GM19025 (cell line): ENCODE data around the gene ZNF714.
A peak's percentile ranks its signal among the peaks of the same experiment; 100 is the strongest.

Experiments
- ATAC-seq: cut with Tn5 transposase; IDR thresholded peaks from one replicate; pipeline ENCODE4 v1.9.1; 2021; ENCODE audit warnings: mild to moderate bottlenecking, low read depth, moderate library complexity; ENCODE audit not compliant: unreplicated experiment

Gene ZNF714

GRCh38 chr19:21082011-21082975, at the start of gene ZNF714:
TSS of gene ZNF714 (plus strand) at chr19:21082203. CDS start at chr19:21098269, 16,066 bp downstream.
- ATAC-seq = peak; percentile 96

- ATAC-seq = no peak
These were observed 37.0 kb upstream of the ZNF714 start for GRCh38 chr19:21045028-21045427.

GRCh38 chr19:21046489-21046888, 35.5 kb upstream of the ZNF714 start:
- no peak for ATAC-seq

GRCh38 chr19:21047716-21048115, 34.3 kb upstream of the ZNF714 start:
- ATAC-seq = no peak

- no peak for ATAC-seq
These were observed 29.1 kb upstream of the ZNF714 start for GRCh38 chr19:21052902-21053301.

- no peak for ATAC-seq
These were observed 16.7 kb upstream of the ZNF714 start for GRCh38 chr19:21065336-21065735.

- ATAC-seq = no peak
These were observed 2.3 kb downstream of the ZNF714 start for GRCh38 chr19:21084343-21084742.

GRCh38 chr19:21087871-21088270, 5.9 kb downstream of the ZNF714 start:
- no peak for ATAC-seq

GRCh38 chr19:21092109-21092508, 10.1 kb downstream of the ZNF714 start:
- ATAC-seq = no peak

GRCh38 chr19:21094347-21095025, 12.5 kb downstream of the ZNF714 start:
- no peak for ATAC-seq

- ATAC-seq = no peak
These were observed 16.3 kb downstream of the ZNF714 start for GRCh38 chr19:21098291-21098690.

- no peak for ATAC-seq
These were observed 19.7 kb downstream of the ZNF714 start for GRCh38 chr19:21101521-21102242.

GRCh38 chr19:21109116-21109515, 27.1 kb downstream of the ZNF714 start:
- no peak for ATAC-seq

- ATAC-seq = no peak
These were observed 28.2 kb downstream of the ZNF714 start for GRCh38 chr19:21110183-21110582.

GRCh38 chr19:21115430-21115829, 33.4 kb downstream of the ZNF714 start:
- no peak for ATAC-seq

GRCh38 chr19:21117041-21117907, 35.3 kb downstream of the ZNF714 start:
- ATAC-seq = no peak

GRCh38 chr19:21126078-21126477, 44.1 kb downstream of the ZNF714 start:
- no peak for ATAC-seq

GRCh38 chr19:21127001-21127400, 45.0 kb downstream of the ZNF714 start:
- no peak for ATAC-seq

GRCh38 chr19:21127898-21128297, 45.9 kb downstream of the ZNF714 start:
- no peak for ATAC-seq
